GF-D8 (cell line): ENCODE data around the gene CD53.
"Not testable (repeated sequence)": the region's sequence is repeated elsewhere in the genome, so short reads cannot be mapped to it uniquely, and the experiment has no call there.

ENCODE experiments used
- DNase-seq: peaks from one replicate; lab custom pipeline; 2025; lab: John Stamatoyannopoulos, UW

Gene CD53

GRCh38 chr1:110872745-110873720 lies at the start of gene CD53:
Gene CD53 (plus strand): TSS chr1:110873148. CDS start chr1:110891409, 18,261 bp downstream.
- peak; percentile 87 for DNase-seq

DNA sequence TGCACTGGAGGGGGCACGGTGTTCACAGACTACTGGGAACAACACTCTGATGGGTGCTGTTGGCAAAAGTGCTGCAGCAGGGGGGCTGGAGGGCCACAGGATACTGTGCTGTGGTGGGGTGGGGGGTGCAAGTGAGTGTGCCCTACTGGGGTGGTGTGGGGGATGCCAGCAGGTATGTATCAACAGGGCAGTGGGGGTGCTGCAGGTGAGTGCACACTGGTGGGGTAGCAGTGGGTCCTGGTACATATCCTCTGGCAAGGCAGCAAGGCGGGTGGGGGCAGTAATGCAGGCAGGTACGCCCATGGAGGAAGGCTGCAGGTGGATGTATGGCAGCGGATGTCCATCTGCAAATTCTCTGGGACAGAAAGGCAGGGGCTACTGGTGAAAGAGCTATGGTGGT lies 48.8 kb upstream of the CD53 start:
- DNase-seq, result no peak

GRCh38 chr1:110829955-110830553 lies 42.9 kb upstream of the CD53 start:
- peak; percentile 6 for DNase-seq

DNA sequence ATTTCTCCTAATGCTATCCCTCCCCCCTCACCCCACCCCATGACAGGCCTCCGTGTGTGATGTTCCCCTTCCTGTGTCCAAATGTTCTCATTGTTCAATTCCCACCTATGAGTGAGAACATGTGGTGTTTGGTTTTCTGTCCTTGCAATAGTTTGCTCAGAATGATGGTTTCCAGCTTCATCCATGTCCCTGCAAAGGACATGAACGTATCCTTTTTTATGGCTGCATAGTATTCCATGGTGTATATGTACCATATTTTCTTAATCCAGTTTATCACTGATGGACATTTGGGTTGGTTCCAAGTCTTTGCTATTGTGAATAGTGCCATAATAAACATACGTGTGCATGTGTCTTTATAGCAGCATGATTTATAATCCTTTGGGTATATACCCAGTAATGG lies 39.2 kb upstream of the CD53 start:
- DNase-seq, result not testable (repeated sequence)

GRCh38 chr1:110846861-110847260 lies 26.1 kb upstream of the CD53 start:
- no peak for DNase-seq

GRCh38 chr1:110850145-110850544 lies 22.8 kb upstream of the CD53 start:
- DNase-seq, result no peak

DNA sequence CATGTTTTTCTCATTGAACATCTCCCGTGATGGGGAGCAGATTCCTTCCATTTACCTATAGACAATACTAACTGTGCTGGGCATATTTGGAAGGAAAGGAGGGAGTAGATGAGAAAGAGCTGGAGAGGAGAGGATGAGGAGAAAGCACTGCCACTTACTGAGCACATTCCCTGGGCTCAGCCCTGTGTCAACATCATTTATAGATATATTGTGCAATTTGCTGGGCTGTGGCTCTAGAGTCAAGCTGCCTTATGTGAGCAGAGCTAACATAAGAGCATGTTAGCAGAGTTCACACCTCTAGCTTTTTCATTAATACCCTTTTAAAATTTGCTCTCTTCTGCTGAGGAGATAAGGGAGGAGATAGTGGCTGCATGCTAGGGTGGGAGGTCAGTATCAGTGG lies 22.3 kb upstream of the CD53 start:
- DNase-seq, result no peak

DNA sequence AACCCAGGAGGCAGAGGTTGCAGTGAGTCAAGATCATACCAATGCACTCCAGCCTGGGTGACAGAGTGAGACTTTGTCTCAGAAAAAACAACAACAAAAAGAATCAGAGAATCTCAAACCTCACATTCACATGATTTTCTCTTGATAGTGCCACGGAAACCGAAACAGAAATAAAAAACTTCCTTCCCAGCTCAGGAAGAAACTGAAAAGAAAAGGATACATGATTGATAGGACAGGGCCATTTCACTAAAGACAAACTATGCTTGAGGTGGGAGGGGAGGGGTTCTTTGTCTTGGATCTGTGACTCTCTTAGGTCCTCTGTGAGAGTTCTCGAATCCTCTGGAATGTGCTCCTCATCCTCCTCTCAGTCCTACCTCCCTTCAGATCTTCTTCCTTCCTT lies 19.8 kb upstream of the CD53 start:
- DNase-seq, result no peak

DNA sequence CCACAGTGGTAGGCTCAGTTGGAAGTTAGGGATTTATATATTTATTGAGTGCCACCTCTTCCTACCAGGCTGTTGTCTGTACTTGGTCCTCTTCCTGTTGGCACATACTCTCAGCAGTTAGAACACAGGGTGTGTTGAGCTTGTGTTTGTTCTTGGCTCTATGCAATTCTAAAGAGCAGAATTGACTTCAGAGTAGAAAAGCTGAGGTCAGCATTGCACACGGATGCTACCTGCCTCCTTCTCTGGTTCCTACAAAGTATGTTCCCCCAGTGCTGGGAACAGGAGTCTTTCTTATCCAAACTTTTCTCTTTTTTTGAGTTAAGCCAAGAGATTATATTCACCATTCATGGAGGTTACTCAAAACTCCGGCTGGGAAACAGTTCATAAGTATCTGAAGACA lies 16.5 kb upstream of the CD53 start:
- no peak for DNase-seq

- no peak for DNase-seq
Measured at GRCh38 chr1:110857964-110858948, 14.7 kb upstream of the CD53 start.

GRCh38 chr1:110859062-110859461 lies 13.9 kb upstream of the CD53 start:
- DNase-seq, result no peak

GRCh38 chr1:110860174-110860573 lies 12.8 kb upstream of the CD53 start:
- no peak for DNase-seq

GRCh38 chr1:110860620-110861019 lies 12.3 kb upstream of the CD53 start:
- DNase-seq, result not testable (repeated sequence)

DNA sequence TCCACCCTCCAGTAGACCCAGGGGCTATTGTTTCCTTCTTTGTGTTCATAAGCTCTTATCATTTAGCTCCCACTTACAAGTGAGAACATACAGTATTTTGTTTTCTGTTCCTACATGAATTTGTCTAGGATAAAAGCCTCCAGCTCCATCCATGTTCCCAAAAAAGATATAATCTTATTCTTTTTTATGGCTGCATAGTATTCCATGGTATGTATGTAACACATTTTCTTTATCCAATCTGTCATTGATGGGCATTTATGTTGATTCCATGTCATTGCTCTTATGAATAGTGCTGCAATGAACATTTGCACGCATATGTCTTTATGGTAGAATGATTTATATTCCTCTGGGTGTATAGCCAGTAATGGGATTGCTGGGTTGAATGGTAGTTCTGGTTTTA lies 11.0 kb upstream of the CD53 start:
- not testable (repeated sequence) for DNase-seq

DNA sequence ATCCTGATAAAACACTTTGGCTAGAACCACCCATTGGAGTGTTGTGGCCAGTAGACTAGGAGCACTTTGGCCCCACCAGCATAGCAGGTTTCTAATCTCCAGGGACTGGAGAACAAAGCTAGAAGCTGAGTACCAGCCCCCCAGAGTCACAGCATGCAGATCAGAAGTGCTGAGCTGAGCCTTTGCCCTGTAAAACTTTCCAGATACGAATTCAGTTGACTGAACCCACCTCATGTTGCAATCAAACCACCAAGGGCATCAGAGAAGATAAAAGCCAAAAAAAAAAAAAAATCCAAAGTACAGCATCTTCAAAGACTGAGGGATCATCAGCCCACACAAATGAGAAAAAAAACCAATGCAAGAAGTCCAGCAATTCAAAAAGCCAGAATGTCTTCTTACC lies 8.7 kb upstream of the CD53 start:
- DNase-seq, result no peak

DNA sequence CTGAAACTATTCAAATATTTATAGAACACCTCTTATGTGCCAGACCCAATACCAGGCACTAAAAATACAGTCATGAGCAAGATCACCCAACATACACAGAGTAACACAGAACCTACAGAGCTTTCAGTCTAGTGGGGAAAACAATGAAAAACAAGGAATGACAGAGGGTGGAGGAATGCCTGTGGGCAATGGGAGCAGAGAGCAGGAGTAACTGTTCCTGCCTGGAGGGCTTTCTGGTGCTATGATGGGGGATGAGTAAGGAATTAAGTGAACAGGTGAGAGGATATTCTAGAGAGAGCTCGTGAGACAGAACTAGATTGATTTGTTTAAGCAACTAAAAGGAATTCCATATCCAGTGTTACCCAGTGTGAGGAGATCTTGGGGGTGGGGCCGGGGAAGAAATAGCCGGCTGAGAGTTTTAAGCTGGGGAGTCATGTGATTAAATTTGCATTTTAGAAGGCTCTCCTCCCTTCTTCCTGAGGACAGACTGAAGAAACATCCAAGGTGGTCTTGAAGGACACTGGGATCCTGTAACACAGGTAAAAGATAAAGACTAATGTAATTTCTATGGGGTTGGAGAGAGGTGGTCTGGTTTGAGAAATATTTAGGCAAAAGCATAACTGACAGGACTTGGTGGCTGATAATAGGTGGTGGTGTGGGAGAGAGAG lies 2.1 kb upstream of the CD53 start:
- no peak for DNase-seq

DNA sequence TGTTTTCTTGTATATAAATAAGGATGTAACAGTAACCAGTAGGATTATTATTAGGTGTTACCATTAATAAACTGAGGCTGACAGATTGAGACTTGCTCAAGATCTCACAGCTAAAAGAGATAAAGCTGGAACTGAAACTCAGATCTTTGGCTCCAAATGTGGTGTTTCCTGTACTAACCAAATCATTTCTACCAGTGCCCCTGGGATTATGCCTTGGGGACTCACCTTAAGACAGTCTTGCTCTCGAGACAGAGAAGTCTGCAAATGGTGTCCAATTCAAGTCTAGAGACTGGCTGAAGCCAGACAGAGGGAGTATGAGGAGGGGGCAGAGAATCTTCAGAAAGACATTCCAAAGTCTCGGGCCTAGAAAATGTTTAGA lies 593 bp upstream of the CD53 start:
- DNase-seq, result no peak

GRCh38 chr1:110873856-110874255 lies 908 bp downstream of the CD53 start:
- no peak for DNase-seq

DNA sequence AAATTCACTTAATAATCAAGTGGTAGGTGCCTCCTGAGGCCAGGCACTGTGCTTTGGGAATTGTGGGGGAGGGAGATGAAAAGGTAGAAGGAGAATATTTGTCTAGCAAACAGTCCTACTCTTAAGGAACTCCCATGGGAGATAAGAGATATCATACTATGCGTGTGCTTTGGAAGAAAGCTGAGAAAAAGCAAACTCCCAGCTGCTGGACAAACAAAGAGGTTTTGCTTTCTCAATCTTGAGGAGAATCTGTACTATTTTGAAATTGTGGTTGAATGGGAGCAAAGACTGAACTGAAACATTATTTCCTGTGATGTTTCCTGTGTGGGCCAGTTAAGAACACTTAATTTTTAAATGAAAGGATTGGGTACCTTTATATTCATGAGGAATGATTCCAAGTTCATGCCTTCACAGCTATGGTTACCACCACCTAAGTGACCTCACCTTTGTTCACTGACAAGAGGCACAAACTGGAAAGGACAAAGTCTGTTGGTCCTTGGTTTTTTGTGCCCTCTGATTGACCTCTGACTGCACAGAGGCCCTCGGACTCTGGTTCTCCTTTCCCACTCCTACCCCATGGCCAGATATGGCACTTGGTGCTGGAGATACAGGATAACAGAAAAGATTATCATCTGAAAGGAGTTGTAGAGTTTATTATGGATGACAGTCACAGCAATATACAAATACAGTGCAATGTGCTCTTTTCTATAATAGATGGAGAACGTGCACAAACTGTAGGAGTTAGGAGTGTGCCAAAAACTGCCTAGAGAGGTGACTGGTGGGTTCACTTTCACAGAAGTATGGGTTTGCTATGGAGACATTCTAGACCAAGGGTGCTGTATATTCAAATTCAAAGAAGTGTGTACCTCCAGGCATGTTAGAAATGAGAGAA lies 1.6 kb downstream of the CD53 start:
- DNase-seq, result peak; percentile 67

GRCh38 chr1:110875216-110875731 lies 2.3 kb downstream of the CD53 start:
- DNase-seq, result peak; percentile 64
